ENCODE data around the gene LRRC18.

Gene LRRC18

GRCh38 chr10:48939790-48940325 is at the start of gene LRRC18:
Gene LRRC18 (minus strand): TSS chr10:48939840. CDS start chr10:48914155, 25,685 bp downstream.
- TF ChIP-seq CTCF (IDR thresholded peaks at IDR 0.05; ENCODE audit: low read depth, low read length) = no peak
- DNase-seq = no peak
- H3K27ac ChIP-seq = no peak within 1 kb of the TSS
- no peaks in the 10 kb centered on the region for H3K36me3 ChIP-seq
- H3K27me3 ChIP-seq (ENCODE audit: insufficient read depth, low read depth, severe bottlenecking) = peaks cover 14% of the 10 kb centered on the region
- no peaks in the 10 kb centered on the region for H3K9me3 ChIP-seq (ENCODE audit: severe bottlenecking)
- no peak within 1 kb of the TSS for H3K4me3 ChIP-seq (ENCODE audit: low read depth, low read length)

- Histone ChIP-seq H3K4me3 (ENCODE audit: low read depth, low read length) (no peak overlapping the region), H3K27ac (no peak overlapping the region), H3K9me3 (ENCODE audit: severe bottlenecking) (no peaks in the 10 kb centered on the region), H3K36me3 (no peaks in the 10 kb centered on the region), H3K27me3 (ENCODE audit: insufficient read depth, low read depth, severe bottlenecking) (peaks cover 22% of the 10 kb centered on the region)
- DNase-seq = no peak
- TF ChIP-seq CTCF (IDR thresholded peaks at IDR 0.05; ENCODE audit: low read depth, low read length) = no peak
These were observed 46.0 kb upstream of the LRRC18 start for GRCh38 chr10:48985621-48986158.

- no peak overlapping the region for H3K4me3 ChIP-seq (ENCODE audit: low read depth, low read length)
- H3K27ac ChIP-seq = no peak overlapping the region
- DNase-seq = no peak
- no peaks in the 10 kb centered on the region for H3K9me3 ChIP-seq (ENCODE audit: severe bottlenecking)
- H3K36me3 ChIP-seq = no peaks in the 10 kb centered on the region
- no peak for TF ChIP-seq CTCF (IDR thresholded peaks at IDR 0.05; ENCODE audit: low read depth, low read length)
- peaks cover 29% of the 10 kb centered on the region for H3K27me3 ChIP-seq (ENCODE audit: insufficient read depth, low read depth, severe bottlenecking)
These were observed 44.2 kb upstream of the LRRC18 start for GRCh38 chr10:48983648-48984351.

- no peak for DNase-seq
- Histone ChIP-seq H3K9me3 (ENCODE audit: severe bottlenecking) (no peaks in the 10 kb centered on the region), H3K27me3 (ENCODE audit: insufficient read depth, low read depth, severe bottlenecking) (peaks cover 26% of the 10 kb centered on the region), H3K27ac (no peak overlapping the region), H3K36me3 (no peaks in the 10 kb centered on the region), H3K4me3 (ENCODE audit: low read depth, low read length) (no peak overlapping the region)
- TF ChIP-seq CTCF (IDR thresholded peaks at IDR 0.05; ENCODE audit: low read depth, low read length) = no peak
These were observed 42.9 kb upstream of the LRRC18 start for GRCh38 chr10:48982584-48982983.

GRCh38 chr10:48981310-48981907 is 41.8 kb upstream of the LRRC18 start:
- TF ChIP-seq CTCF (IDR thresholded peaks at IDR 0.05; ENCODE audit: low read depth, low read length) = peak; percentile 94
- no peak overlapping the region for H3K27ac ChIP-seq
- DNase-seq = peak; percentile 77
- no peak overlapping the region for H3K4me3 ChIP-seq (ENCODE audit: low read depth, low read length)
- peaks cover 21% of the 10 kb centered on the region for H3K27me3 ChIP-seq (ENCODE audit: insufficient read depth, low read depth, severe bottlenecking)
- no peaks in the 10 kb centered on the region for H3K9me3 ChIP-seq (ENCODE audit: severe bottlenecking)
- no peaks in the 10 kb centered on the region for H3K36me3 ChIP-seq
